IMR-90 (cell line): Measurements from ENCODE around the gene MMS19.

Source experiments
- BHLHE40 ChIP-seq: fragments of 150-350 bp; IDR thresholded peaks from 2 replicates; pipeline ENCODE4 v1.6.1; 2016; ENCODE audit warnings: mild to moderate bottlenecking, low read depth, low read length
- CEBPB ChIP-seq: IDR thresholded peaks from 2 replicates; pipeline ENCODE4 v1.6.1; 2012; ENCODE audit warnings: low read depth, low read length, improper control_type of control experiment
- FOS ChIP-seq: fragments of 150-350 bp; IDR thresholded peaks from 2 replicates; pipeline ENCODE4 v1.6.1; 2016; ENCODE audit warnings: low read depth, low read length
- MAFK ChIP-seq: IDR thresholded peaks from 2 replicates; pipeline ENCODE4 v1.6.1; 2012; ENCODE audit warnings: low read depth, low read length, improper control_type of control experiment
- MAZ ChIP-seq: IDR thresholded peaks from 2 replicates; pipeline ENCODE4 v1.6.1; 2012; ENCODE audit warnings: low read depth, mild to moderate bottlenecking, low read length, improper control_type of control experiment, moderate library complexity, borderline replicate concordance
- POLR2A ChIP-seq: IDR thresholded peaks from 2 replicates; pipeline ENCODE4 v1.6.1; 2012; ENCODE audit warnings: mild to moderate bottlenecking, low read depth, low read length
- RCOR1 ChIP-seq: IDR thresholded peaks from 2 replicates; pipeline ENCODE4 v1.6.1; 2012; ENCODE audit warnings: mild to moderate bottlenecking, low read length, improper control_type of control experiment; ENCODE audit not compliant: insufficient replicate concordance
- TF ChIP-seq, protein P1 (sequence below): conservative IDR thresholded peaks from 2 replicates; pipeline ENCODE4 v1.5.1; 2012; ENCODE audit warnings: mild to moderate bottlenecking, low read depth, low read length, improper control_type of control experiment
- TF ChIP-seq, protein P2 (sequence below): fragments of 150-350 bp; IDR thresholded peaks from 2 replicates; pipeline ENCODE4 v1.6.1; 2017; ENCODE audit warnings: mild to moderate bottlenecking, antibody characterized with exemption, low read length, low read depth

- TF ChIP-seq, protein P1, sequence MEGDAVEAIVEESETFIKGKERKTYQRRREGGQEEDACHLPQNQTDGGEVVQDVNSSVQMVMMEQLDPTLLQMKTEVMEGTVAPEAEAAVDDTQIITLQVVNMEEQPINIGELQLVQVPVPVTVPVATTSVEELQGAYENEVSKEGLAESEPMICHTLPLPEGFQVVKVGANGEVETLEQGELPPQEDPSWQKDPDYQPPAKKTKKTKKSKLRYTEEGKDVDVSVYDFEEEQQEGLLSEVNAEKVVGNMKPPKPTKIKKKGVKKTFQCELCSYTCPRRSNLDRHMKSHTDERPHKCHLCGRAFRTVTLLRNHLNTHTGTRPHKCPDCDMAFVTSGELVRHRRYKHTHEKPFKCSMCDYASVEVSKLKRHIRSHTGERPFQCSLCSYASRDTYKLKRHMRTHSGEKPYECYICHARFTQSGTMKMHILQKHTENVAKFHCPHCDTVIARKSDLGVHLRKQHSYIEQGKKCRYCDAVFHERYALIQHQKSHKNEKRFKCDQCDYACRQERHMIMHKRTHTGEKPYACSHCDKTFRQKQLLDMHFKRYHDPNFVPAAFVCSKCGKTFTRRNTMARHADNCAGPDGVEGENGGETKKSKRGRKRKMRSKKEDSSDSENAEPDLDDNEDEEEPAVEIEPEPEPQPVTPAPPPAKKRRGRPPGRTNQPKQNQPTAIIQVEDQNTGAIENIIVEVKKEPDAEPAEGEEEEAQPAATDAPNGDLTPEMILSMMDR = no peak
- TF ChIP-seq FOS (no peak), POLR2A (no peak), BHLHE40 (no peak), CEBPB (no peak), RCOR1 (no peak), MAZ (no peak), MAFK (no peak)
- TF ChIP-seq, protein P2, sequence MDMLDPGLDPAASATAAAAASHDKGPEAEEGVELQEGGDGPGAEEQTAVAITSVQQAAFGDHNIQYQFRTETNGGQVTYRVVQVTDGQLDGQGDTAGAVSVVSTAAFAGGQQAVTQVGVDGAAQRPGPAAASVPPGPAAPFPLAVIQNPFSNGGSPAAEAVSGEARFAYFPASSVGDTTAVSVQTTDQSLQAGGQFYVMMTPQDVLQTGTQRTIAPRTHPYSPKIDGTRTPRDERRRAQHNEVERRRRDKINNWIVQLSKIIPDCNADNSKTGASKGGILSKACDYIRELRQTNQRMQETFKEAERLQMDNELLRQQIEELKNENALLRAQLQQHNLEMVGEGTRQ = no peak
Measured at GRCh38 chr10:97456034-97456685, 42.1 kb downstream of the MMS19 start.
